ENCODE data around the gene UBE4A. TPM values are rescaled to one million over a fixed set of nuclear protein-coding genes. Genes with fewer than 3 reads are reported as not detected.
A peak's percentile ranks its signal among the peaks of the same experiment; 100 is the strongest.

The UBE4A gene
- total RNA-seq, 2 experiments from 2014 or later, result 44.2 to 50.7 TPM

DNA sequence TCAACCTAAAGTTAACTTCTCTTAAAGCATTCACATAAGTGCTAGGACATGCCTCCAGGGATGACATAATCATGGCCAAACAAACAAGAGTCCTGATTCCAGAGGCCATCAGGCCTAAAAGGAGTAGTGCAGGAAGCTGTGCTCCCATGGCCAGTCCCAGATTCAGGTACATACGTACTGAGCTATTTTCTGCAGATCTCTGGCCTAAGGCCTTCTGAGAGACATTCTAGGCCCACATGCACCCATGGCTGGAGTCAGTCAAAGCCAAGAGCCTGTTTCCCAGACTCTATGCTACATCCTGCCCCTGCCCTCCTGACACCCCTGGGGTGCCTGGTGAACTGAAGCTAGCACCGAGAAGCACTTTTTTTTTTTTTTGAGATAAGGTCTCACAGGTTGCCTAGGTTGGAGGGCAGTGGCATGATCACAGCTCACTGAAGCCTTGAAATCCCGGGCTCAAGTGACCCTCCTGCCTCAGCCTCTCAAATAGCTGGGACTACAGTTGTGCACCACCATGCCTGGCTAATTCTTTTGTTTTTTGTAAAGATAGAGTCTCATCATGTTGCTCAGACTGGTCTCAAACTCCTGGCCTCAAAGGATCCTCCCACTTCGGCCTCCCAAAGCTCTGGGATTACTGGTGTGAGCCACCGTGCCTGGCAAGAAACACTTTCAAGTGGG is 17.4 kb upstream of the UBE4A start:
- ChIA-PET CTCF (interaction anchor here (0.6 to 2.0 kb wide), 14 partner anchors 10 to 981 kb away, joined by 3 to 15 read pairs (median 5); partner anchors contain the start of gene TREH), POLR2A (interaction anchor here (0.6 to 3.8 kb wide), 5 partner anchors 33 to 101 kb away, joined by 4 to 23 read pairs (median 4); partner anchors contain the start of gene CD3E)
- Mint-ChIP-seq H3K27ac (peak overlapping the region; percentile 100), H3K9me3 (ENCODE audit: low read depth) (no peaks in the 10 kb centered on the region), H3K27me3 (no peaks in the 10 kb centered on the region), H3K36me3 (ENCODE audit: low read depth) (peaks cover 64% of the 10 kb centered on the region), H3K4me1 (peaks cover 48% of the 10 kb centered on the region), H3K4me3 (peak overlapping the region; percentile 83)
- intact Hi-C loops (cut with DNase I, micrococcal nuclease), result loop anchor here (1.0 to 5.0 kb wide), 7 partner anchors 38 to 585 kb away; partner anchors contain the start of genes ATP5MG (in 2 of the 2), BCL9L (in 1 of the 2) and CD3E (in 1 of the 2)
- ATAC-seq (no peak), DNase-seq (peak; percentile 38)

DNA sequence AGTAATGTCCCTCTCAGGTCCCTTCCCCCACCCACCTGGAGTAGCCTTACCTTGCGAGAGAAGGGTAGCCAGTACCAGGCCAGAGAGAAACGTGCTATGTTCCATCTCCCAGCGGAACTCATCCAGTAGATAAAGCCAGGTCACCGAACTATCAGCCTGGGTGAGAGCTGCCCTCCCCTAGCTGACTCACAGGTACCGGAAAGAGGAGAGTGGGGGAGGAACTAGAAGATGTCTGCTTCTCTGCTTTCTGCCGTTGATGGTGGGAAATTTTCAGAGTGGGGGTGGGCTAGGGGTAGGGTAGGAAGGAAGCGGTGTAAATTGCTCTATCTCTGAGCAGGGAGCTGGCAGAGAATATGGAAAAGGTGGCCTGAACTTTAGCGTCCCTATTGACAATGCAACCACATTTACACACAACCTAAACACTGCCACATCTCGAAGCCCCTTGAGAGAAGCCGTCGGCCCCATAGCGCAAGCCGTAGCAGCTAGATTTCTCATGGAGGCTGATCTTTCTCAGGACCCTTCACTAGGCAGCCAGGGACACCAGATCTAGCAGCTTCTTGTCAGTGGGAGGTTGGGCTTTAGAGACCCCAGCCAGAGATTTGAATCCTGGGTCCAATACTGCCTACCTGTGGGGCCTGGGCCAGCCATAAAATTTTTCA is 16.8 kb upstream of the UBE4A start, which contains the start of gene CD3D:
Gene CD3D (minus strand): TSS at position 203 of the 659 bp plus-strand sequence. CDS start 98 bp downstream, at position 105.
- Mint-ChIP-seq H3K4me1 (peaks cover 53% of the 10 kb centered on the region), H3K4me3 (peak within 1 kb of the TSS; percentile 83), H3K27ac (peak within 1 kb of the TSS; percentile 100), H3K9me3 (ENCODE audit: low read depth) (no peaks in the 10 kb centered on the region), H3K27me3 (no peaks in the 10 kb centered on the region), H3K36me3 (ENCODE audit: low read depth) (peaks cover 67% of the 10 kb centered on the region)
- peak; percentile 62 for ATAC-seq
- intact Hi-C loops (cut with DNase I, micrococcal nuclease), result loop anchor here (1.0 to 5.0 kb wide), 7 partner anchors 38 to 585 kb away; partner anchors contain the start of genes ATP5MG (in 2 of the 2), BCL9L (in 1 of the 2) and CD3E (in 1 of the 2)
- CTCF ChIA-PET, result interaction anchor here (0.6 to 2.0 kb wide), 15 partner anchors 10 to 980 kb away, joined by 3 to 15 read pairs (median 5); partner anchors contain the start of gene TREH
- POLR2A ChIA-PET, result interaction anchor here (0.6 to 3.8 kb wide), 7 partner anchors 34 to 292 kb away, joined by 3 to 23 read pairs (median 4); partner anchors contain the start of genes CD3E and MPZL3
- DNase-seq, result peak; percentile 84

DNA sequence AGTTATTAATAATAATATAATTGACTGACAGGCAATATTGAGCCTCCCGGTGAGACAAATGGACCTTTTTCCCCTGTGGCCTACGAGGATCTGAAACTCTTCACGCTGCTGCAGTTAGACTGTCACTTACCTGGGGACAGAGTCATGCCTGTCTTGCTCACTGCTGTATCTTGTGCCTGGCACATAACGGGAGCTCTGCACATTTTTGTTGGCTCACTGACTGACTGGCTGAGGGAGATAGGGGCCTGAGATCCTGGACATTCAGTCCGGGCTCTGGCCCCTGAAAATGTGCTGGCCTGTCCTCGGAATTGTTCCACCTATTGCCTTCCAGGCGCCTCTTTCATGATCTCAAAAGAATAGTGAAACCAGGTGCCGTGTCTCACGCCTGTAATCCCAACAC is 16.2 kb upstream of the UBE4A start:
- peaks cover 54% of the 10 kb centered on the region for H3K4me1 Mint-ChIP-seq
- H3K9me3 Mint-ChIP-seq (ENCODE audit: low read depth), result no peaks in the 10 kb centered on the region
- H3K27ac Mint-ChIP-seq, result peak overlapping the region; percentile 100
- H3K36me3 Mint-ChIP-seq (ENCODE audit: low read depth), result peaks cover 65% of the 10 kb centered on the region
- ChIA-PET POLR2A (interaction anchor here (0.7 to 3.8 kb wide), 4 partner anchors 39 to 292 kb away, joined by 3 to 23 read pairs (median 4); partner anchors contain the start of genes CD3E and MPZL3), CTCF (interaction anchor here (0.5 to 2.0 kb wide), 9 partner anchors 9 to 526 kb away, joined by 3 to 14 read pairs (median 5); no protein-coding TSS in a partner anchor)
- ATAC-seq (peak; percentile 31), DNase-seq (peak; percentile 64)
- peak overlapping the region; percentile 83 for H3K4me3 Mint-ChIP-seq
- intact Hi-C loops (cut with DNase I, micrococcal nuclease), result loop anchor here (2.0 to 5.0 kb wide), 6 partner anchors 58 to 584 kb away; partner anchors contain the start of genes ATP5MG (in 2 of the 2) and BCL9L (in 1 of the 2)
- H3K27me3 Mint-ChIP-seq, result no peaks in the 10 kb centered on the region

DNA sequence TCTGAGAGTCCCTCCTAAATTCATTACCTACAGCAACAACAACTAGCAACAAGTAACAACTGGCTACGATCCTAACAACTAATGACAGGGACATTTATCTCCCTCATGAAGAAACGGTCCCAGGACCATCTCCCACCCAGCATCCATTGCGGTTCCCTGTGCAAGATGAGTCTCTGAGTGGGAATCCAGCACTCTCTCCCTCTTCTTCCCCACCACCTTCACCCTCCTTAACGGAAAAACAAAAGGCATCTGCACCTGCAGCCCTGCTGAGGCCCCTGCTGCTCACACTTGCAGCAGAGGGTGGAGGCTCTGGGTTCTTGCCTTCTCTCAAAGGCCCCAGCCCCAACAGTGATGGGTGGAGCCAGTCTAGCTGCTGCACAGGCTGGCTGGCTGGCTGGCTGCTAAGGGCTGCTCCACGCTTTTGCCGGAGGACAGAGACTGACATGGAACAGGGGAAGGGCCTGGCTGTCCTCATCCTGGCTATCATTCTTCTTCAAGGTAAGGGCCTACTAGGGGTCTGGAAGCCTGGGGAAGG is 15.4 kb upstream of the UBE4A start, which contains the start of gene CD3G:
Gene CD3G (plus strand): TSS at position 364 of the 535 bp plus-strand sequence. CDS start 80 bp downstream, at position 444.
- ChIA-PET POLR2A (interaction anchor here (0.7 kb wide), 1 partner anchor 79 kb away, joined by 3 read pairs; no protein-coding TSS in a partner anchor), CTCF (interaction anchor here (0.8 to 5.0 kb wide), 8 partner anchors 29 to 184 kb away, joined by 3 to 24 read pairs (median 5); no protein-coding TSS in a partner anchor)
- no peaks in the 10 kb centered on the region for H3K27me3 Mint-ChIP-seq
- H3K36me3 Mint-ChIP-seq (ENCODE audit: low read depth), result peaks cover 64% of the 10 kb centered on the region
- H3K4me1 Mint-ChIP-seq, result peaks cover 54% of the 10 kb centered on the region
- DNase-seq, result peak; percentile 85
- peak; percentile 68 for ATAC-seq
- no peaks in the 10 kb centered on the region for H3K9me3 Mint-ChIP-seq (ENCODE audit: low read depth)
- H3K27ac Mint-ChIP-seq, result peak within 1 kb of the TSS; percentile 100
- intact Hi-C loops (cut with DNase I, micrococcal nuclease), result loop anchor here (1.0 to 5.0 kb wide), 7 partner anchors 38 to 583 kb away; partner anchors contain the start of genes ATP5MG (in 2 of the 2) and BCL9L (in 1 of the 2)
- peak within 1 kb of the TSS; percentile 83 for H3K4me3 Mint-ChIP-seq

DNA sequence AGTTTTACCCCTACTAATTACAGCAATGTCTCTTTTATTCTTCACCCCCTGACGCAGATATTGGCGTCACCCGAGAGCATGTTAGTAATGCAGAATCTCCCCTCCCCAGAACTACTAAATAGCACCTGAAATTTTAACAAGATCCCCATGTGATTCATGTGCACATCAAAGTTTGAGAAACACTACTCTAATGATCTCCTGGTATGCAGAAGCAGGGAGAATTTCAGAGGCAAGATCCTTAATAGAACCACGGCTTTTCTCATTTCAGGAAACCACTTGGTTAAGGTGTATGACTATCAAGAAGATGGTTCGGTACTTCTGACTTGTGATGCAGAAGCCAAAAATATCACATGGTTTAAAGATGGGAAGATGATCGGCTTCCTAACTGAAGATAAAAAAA is 9.9 kb upstream of the UBE4A start:
- CTCF ChIA-PET, result interaction anchor here (0.7 kb wide), 1 partner anchor 169 kb away, joined by 3 read pairs; no protein-coding TSS in a partner anchor
- intact Hi-C loops (cut with DNase I, micrococcal nuclease), result no loop called here

DNA sequence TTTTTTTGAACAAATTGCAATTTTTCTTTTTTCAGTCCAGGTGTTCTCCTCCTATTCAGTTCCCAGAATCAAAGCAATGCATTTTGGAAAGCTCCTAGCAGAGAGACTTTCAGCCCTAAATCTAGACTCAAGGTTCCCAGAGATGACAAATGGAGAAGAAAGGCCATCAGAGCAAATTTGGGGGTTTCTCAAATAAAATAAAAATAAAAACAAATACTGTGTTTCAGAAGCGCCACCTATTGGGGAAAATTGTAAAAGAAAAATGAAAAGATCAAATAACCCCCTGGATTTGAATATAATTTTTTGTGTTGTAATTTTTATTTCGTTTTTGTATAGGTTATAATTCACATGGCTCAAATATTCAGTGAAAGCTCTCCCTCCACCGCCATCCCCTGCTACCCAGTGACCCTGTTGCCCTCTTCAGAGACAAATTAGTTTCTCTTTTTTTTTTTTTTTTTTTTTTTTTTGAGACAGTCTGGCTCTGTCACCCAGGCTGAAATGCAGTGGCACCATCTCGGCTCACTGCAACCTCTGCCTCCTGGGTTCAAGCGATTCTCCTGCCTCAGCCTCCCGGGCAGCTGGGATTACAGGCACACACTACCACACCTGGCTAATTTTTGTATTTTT is 6.2 kb upstream of the UBE4A start:
- intact Hi-C loops (cut with DNase I, micrococcal nuclease), result loop anchor here (1.0 to 5.0 kb wide), 3 partner anchors 57 to 206 kb away; no protein-coding TSS in a partner anchor
- DNase-seq, result no peak
- H3K27ac Mint-ChIP-seq, result no peak overlapping the region
- ChIA-PET POLR2A (no interaction called here), CTCF (interaction anchor here (0.6 to 3.3 kb wide), 15 partner anchors 9 to 181 kb away, joined by 3 to 18 read pairs (median 6); partner anchors contain the start of genes ATP5MG, CD3D and CD3E)
- H3K4me1 Mint-ChIP-seq, result peaks cover 28% of the 10 kb centered on the region
- no peak for ATAC-seq
- no peaks in the 10 kb centered on the region for H3K27me3 Mint-ChIP-seq
- peaks cover 49% of the 10 kb centered on the region for H3K36me3 Mint-ChIP-seq (ENCODE audit: low read depth)
- no peaks in the 10 kb centered on the region for H3K9me3 Mint-ChIP-seq (ENCODE audit: low read depth)
- H3K4me3 Mint-ChIP-seq, result no peak overlapping the region

More for the DNA sequence above, 9.9 kb upstream of the UBE4A start:
- Mint-ChIP-seq H3K4me1 (peaks cover 56% of the 10 kb centered on the region), H3K36me3 (ENCODE audit: low read depth) (peaks cover 73% of the 10 kb centered on the region), H3K27me3 (no peaks in the 10 kb centered on the region), H3K9me3 (ENCODE audit: low read depth) (no peaks in the 10 kb centered on the region), H3K27ac (peak overlapping the region; percentile 52), H3K4me3 (no peak overlapping the region)
- DNase-seq, result no peak
- peak; percentile 11 for ATAC-seq
- POLR2A ChIA-PET, result no interaction called here

DNA sequence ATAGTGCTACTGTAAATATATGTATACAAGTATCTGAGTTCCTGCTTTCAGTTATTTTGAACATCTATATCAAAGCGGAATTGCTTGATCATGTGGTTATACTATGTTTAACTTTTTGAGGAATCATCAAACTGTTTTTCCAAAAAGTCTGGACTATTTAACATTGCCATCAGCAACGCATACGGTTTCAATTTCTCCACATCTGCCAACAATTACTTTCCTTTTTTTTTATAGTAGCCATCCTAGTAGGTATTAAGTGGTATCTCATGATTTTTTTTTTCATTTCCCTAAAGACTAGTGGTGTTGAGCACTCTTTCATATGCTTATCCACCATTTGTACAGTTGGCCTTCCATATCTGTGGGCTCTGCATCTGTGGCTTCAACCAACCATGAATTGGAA is 1.3 kb upstream of the UBE4A start:
- Mint-ChIP-seq H3K4me1 (peaks cover 40% of the 10 kb centered on the region), H3K4me3 (no peak overlapping the region), H3K27me3 (no peaks in the 10 kb centered on the region), H3K9me3 (ENCODE audit: low read depth) (no peaks in the 10 kb centered on the region), H3K36me3 (ENCODE audit: low read depth) (peaks cover 18% of the 10 kb centered on the region), H3K27ac (peak overlapping the region; percentile 67)
- intact Hi-C loops (cut with DNase I, micrococcal nuclease), result loop anchor here in 1 of 2 experiments (2.0 kb wide), 2 partner anchors 79 to 215 kb away; partner anchors contain the start of genes ARCN1 and KMT2A
- no peak for ATAC-seq
- ChIA-PET CTCF (interaction anchor here (0.6 to 1.3 kb wide), 3 partner anchors 101 to 791 kb away, joined by 3 to 4 read pairs (median 3); no protein-coding TSS in a partner anchor), POLR2A (no interaction called here)
- DNase-seq, result no peak

DNA sequence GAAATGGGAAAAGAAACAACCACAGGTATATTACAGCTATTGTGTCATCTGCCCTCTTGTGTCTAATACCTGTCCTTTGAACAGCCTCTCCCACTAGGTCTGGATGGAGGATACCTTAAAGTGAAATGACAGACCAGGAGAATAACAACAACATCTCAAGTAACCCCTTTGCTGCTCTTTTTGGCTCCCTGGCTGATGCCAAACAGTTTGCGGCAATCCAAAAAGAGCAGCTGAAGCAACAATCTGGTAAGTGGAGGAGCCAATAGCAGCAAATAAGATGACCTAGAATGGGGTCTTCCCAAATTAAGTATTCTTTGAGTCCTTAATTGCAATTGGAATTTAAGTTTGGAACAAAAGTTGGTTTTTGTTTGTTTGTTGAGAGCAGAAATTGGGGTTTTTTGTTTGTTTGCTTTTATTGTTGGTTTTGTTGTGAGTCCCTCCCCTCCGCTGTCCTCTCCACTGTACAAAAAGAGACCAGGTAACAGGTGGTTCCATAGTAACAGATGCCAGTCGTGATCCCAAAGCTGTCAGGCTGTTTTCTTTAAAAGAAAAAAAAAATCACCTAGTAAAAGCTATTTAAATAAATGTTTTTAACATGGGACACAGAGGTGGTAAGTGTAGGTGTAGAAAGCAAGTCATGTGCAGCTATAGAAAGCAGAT is 5.7 kb downstream of the UBE4A start:
- POLR2A ChIA-PET, result no interaction called here
- DNase-seq (no peak), ATAC-seq (no peak)
- intact Hi-C loops (cut with DNase I, micrococcal nuclease), result no loop called here
- Mint-ChIP-seq H3K4me1 (peaks cover 33% of the 10 kb centered on the region), H3K27ac (no peak overlapping the region), H3K4me3 (no peak overlapping the region), H3K9me3 (ENCODE audit: low read depth) (no peaks in the 10 kb centered on the region), H3K36me3 (ENCODE audit: low read depth) (peaks cover 42% of the 10 kb centered on the region), H3K27me3 (no peaks in the 10 kb centered on the region)
- CTCF ChIA-PET, result interaction anchor here (0.7 to 2.6 kb wide), 10 partner anchors 12 to 194 kb away, joined by 3 to 8 read pairs (median 4); partner anchors contain the start of gene CD3D

DNA sequence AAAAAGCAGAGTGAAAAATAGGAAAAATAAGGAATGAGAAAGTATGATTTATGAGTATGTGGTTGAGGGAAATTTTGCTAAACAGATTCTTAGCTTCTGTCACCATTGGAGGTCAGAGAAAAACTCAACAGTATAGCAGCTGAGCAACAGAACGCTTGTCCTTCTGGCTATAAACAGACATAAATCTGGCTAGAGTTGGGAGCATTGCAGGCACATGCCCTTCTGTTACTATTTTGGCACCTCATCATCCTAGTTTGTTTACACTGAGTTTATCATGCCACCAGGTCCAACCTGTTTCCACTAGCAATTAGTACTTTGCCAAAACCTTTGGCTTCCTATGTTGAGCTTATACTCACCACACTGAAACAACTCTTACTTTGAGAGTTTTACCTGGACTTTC is 6.9 kb downstream of the UBE4A start:
- Mint-ChIP-seq H3K4me3 (no peak overlapping the region), H3K4me1 (peaks cover 24% of the 10 kb centered on the region), H3K27ac (no peak overlapping the region), H3K27me3 (no peaks in the 10 kb centered on the region), H3K9me3 (ENCODE audit: low read depth) (no peaks in the 10 kb centered on the region), H3K36me3 (ENCODE audit: low read depth) (peaks cover 46% of the 10 kb centered on the region)
- ATAC-seq (no peak), DNase-seq (no peak)
- ChIA-PET POLR2A (no interaction called here), CTCF (interaction anchor here (0.7 to 1.0 kb wide), 4 partner anchors 18 to 73 kb away, joined by 3 to 4 read pairs (median 4); partner anchors contain the start of gene CD3E)
- intact Hi-C loops (cut with DNase I, micrococcal nuclease), result no loop called here

DNA sequence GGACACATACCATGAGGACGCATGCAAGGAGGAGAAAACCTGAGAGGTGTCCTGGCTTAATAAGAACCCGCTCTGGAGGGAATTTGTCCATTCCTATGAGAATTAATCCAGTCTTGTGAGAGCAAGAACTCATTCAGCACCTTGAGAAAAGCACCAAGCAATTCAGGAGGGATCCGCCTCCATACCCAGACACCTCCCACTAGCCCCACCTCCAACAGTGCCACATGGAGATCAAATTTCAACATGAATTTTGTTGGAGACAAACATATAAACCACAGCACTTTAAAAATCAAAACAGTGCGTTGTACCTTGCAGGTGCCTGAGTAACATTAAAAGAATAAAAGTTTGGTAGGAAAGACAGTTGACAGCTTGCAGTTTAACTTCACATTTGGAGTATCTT is 11.4 kb downstream of the UBE4A start:
- Mint-ChIP-seq H3K4me3 (no peak overlapping the region), H3K9me3 (ENCODE audit: low read depth) (no peaks in the 10 kb centered on the region), H3K27me3 (no peaks in the 10 kb centered on the region), H3K4me1 (peaks cover 3% of the 10 kb centered on the region), H3K27ac (no peak overlapping the region), H3K36me3 (ENCODE audit: low read depth) (peaks cover 61% of the 10 kb centered on the region)
- ChIA-PET POLR2A (no interaction called here), CTCF (interaction anchor here (0.6 kb wide), 1 partner anchor 172 kb away, joined by 3 read pairs; no protein-coding TSS in a partner anchor)
- DNase-seq, result no peak
- intact Hi-C loops (cut with DNase I, micrococcal nuclease), result no loop called here
- ATAC-seq, result no peak

Data from activated CD4-positive, alpha-beta T cell treated with anti-CD3 and anti-CD28 coated beads for 36 hours (primary cell).